NCI-H526 treated with DMSO at 0.1 percent for 48 hours (cell line): ENCODE measurements around the gene ZNF609.

Experiments
- DNase-seq: peaks from one replicate; lab custom pipeline; 2025; lab: John Stamatoyannopoulos, UW

ZNF609 gene

DNA sequence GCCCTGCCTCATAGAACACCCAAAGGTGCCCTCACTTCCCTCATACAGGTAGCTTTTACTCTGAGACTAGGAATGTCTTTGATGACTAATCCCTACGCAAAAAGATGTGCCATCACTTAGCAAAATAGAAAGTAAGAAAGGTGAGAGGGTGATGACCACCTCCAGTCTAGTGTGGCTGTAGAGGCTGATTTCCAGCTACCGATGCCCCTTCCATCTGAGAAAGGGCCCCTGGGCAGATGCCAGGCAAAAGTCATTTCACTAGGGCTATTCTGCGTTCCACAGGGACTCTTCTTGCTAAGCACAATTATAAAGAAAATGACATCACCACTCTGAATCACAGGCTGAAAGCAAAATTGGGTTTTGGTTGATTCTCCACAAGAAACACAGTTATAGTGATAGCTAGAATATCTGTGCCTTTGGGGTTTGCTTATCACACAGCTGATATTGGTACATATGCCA is 237.6 kb downstream of the ZNF609 start:
- no peak for DNase-seq

- no peak for DNase-seq
Measured at GRCh38 chr15:64698823-64699222, 238.4 kb downstream of the ZNF609 start.

DNA sequence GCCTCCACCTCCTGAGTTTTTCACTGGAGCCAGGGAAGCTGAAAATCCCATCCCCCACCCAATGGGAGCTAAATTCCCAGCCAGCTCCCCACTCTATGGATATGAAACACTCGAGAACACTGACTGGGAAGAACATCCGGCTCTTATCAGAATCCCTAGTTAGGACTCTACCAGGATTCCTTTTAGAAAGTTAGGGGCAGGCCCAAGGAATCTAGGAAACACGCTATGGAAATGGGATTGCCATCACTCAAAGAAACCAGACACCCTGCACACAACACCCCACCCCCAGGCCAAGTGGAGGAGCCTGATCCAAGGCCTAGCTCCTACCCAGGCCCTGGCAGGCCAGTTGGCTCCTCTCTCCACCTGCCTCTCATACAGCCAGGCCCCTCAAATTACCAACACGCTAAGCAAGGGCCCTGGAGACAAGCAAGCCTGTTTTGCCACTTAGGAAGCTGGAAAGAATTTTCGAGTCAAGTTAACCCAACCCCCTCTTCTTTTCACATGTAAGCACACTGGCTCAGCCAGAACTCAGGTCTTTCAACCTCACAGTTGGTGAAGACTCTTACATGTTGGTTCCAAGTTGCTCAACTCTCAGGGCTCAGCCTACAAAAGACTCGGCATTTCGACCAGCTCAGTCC is 239.5 kb downstream of the ZNF609 start:
- no peak for DNase-seq

- no peak for DNase-seq
Measured at GRCh38 chr15:64701051-64701450, 240.7 kb downstream of the ZNF609 start.

DNA sequence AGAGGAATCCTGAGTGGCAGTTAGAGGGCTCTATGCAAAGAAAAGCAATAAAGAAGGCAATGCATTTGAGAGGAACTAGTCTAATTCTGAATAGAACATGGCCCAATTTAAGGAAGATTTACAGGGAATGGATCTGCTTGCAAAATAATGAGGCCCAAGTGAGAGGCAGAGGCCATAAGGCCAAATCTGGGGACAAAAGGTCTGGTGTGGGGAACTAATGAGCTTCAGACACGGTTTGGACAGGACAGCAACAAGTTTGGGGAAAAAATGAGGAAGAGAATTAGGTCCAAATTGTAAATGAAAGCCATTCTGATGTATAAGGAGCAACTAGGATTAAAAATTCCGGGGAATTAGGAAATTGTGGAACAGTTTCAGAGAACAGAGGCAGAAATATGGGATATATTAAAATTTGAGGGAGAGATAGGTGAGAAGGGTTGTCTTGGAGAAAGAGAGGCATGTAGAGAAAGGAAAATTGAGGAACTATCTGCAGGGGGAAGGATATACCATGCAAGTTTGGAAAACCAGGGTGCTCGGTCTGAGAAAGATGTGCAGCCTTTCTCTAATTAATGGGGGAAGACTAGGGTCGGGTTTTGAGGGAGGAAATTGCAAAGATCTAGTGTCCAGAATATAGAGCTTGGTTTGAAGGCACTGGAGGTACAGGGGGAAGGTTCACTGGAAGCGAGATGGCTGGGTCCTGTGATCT is 241.3 kb downstream of the ZNF609 start:
- DNase-seq: no peak

DNA sequence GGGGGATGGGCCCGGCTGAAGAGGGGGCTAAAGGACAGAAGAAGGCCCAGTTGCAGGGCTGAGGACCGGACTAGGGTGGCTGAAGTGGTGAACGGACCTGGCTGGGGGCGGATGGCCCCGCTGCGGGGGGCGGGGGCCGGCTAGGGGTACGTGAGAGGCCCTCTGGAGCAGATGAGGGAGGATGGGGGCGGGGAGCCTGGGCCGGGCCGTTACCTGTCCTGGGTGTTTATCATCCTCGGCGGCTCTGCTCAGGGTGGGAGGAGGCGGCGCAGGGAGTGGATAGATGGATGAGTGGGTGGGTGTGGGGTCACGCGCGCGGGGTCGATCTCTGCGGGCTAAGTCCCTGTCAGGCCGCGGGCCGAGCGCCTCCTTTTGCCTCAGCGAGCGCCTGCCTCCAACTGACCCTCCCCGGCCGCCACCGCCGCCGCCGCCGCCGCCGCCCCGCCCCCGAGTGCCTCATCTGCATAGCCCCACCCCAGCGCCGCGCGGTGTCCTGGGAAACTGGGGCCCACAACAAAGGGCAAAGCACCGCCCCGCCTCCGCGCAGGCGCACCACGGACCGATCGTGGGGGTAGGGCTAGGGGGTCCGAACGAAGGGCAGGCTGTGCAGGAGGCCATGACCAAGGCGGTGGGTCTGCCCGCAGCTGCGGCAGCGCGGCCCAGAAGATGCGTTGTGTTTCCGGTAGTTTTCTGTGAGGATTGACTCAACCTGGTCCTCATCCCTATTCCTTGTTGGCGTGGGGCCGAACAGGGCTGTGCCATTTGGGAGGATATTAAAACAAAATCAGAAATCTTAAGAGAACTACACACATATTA is 242.6 kb downstream of the ZNF609 start:
- peak; percentile 79 for DNase-seq

DNA sequence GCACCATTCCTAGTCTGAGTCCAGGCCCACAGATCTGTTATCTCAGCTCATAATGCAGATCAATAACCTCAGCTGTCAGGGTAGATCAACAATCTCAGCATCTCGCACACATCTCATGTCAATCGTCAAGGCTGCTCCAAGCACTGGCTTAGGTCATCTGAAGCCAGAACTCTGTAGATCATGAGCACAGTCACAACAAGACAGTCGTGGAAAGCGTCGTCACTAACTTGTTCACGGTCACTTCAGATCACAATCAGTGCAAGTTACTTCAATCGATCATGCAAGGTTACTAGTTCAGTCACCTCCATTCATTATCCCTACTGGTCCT is 243.2 kb downstream of the ZNF609 start:
- DNase-seq: no peak

- DNase-seq: no peak
Measured at GRCh38 chr15:64705006-64705405, 244.6 kb downstream of the ZNF609 start.

GRCh38 chr15:64706011-64706911 is 245.9 kb downstream of the ZNF609 start:
- no peak for DNase-seq

DNA sequence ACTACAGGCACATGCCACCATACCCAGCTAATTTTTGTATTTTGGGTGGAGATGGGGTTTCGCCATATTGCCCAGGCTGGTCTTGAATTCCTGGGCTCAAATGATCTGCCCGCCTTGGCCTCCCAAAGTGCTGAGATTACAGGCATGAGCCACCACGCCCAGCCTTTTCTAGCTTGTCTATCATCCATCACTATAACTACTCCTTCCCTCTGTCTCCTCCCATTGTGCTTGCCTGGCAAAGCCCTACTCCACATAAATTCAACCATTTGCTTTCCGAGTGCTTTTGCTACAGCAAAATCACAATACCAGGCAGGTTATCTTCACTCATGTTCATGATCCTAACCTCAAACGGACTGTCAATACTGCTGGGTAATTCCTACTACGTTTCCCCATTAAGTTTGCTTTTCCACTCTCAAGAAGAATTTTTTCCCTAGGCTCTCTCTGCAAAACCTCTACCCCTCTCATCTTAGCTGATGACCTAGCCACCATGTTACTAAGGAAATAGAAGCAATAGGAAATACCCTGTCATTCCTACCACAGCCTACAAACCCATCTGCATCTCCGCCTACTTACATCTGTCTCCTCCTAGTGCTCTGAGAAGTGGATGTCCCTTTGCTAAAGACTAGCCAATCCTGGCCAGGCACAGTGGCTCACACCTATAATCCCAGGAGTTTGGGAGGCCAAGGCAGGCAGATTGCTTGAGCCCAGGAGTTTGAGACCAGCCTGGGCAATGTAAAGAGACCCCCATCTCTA is 250.5 kb downstream of the ZNF609 start:
- no peak for DNase-seq

DNA sequence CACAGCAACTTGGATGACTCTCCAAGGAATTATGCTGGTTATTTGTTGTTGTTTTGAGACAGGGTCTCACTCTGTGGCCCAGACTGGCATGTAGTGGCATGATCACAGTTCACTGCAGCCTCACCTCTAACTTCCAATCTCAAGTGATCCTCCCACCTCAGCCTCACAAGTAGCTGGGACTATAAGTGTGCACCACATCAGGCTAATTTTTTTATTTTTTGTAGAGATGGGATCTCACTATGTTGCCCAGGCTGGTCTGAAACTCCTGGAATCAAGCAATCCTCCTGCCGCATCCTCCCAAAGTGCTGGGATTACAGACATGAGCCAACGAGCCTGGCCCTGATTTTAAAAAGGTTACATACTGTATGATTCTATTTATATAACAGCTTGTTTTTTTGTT is 252.0 kb downstream of the ZNF609 start:
- DNase-seq: no peak

DNA sequence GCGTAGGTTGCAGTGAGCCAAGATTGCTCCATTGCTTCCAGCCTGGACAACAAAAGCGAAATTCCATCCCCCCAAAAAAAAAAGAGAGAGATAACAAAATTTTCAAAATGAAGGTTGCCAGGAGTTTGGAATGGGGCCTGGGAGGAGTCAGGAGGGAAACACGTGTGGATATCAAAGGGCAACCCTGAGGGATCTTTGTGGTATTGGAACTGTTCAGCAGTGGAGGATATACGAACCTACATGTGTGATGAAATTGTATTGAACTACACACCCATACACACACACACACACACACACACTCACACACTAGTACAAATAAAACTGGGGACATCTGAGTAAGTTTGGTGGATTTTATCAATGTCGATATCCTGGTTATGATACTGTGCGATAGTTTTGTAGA is 253.2 kb downstream of the ZNF609 start:
- DNase-seq: no peak

DNA sequence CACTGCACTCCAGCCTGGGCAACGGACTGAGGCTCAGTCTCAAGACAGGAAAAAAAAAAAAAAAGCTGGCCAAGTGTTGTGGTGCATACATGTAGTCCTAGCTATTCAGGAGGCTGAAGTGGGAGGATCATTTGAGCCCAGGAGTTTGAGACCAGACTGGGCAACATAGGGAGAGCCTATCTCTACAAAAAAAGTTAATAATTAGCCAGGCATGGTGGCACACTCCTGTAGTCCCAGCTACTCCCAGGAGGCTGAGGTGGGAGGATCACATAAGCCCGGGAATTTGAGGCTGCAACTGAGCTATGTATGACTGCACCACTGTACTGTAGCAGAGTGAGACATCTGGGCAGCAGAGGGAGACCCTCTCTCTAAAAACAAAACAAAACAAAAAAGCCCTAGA is 256.1 kb downstream of the ZNF609 start:
- DNase-seq: no peak

GRCh38 chr15:64717130-64717529 is 256.8 kb downstream of the ZNF609 start:
- DNase-seq: no peak

DNA sequence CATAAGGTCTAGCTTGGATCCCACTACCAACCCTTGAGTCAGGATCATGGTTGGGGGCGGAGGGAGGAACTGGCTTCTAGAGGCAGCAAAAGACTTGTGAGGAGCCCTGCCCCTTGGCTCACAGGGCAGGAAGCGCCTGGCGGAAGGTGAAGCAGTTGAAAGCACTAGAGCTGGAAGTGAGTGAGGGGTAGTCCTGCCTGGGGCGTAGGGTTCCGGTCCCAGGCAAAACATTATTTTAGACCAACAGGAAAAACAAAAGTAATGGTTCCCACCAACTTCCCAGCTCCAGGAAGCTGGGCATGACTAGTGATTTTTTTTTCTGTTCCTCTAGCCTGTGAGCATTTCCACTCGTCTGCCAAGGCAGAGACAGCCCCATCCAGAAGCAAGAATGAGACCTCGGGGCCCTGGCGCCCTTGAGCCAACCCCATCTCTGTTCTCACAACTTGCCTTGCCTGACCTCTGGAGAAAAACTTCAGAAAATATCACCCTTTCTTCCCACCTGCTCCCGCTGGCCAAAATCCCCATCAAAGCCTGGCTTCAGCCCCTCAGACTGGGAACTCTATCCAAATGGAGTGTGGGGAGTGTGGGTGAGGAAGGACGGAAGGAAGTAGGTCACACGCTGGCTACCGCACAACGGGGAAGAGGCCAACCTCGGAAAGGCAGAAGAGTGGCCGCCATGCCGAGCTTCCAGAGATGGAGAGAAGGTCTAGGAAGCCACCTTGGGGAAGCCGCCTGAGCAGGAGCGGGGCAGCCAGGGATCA is 257.5 kb downstream of the ZNF609 start:
- DNase-seq: no peak

GRCh38 chr15:64720188-64720587 is 259.8 kb downstream of the ZNF609 start:
- no peak for DNase-seq

DNA sequence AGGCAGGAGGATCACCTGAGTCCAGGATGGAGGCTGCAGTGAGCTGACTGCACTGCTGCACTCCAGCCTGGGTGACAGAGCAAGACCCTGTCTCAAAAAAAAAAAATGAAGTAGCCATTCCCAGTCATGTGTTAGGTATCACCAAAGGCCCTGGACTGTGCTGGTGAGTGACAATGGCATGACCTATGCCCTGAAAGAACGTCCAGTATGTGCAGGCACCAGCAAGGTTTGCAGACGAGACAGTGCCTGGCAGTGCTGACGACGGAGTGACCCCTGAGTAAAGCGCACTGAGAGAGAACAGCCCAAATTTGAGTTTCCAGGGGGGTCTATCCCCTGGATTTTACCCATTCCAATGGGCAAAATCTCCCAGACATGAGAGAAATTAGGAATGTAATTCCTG is 269.8 kb downstream of the ZNF609 start:
- no peak for DNase-seq

- DNase-seq: peak; percentile 67
Measured at GRCh38 chr15:64731012-64731804, 270.8 kb downstream of the ZNF609 start.

DNA sequence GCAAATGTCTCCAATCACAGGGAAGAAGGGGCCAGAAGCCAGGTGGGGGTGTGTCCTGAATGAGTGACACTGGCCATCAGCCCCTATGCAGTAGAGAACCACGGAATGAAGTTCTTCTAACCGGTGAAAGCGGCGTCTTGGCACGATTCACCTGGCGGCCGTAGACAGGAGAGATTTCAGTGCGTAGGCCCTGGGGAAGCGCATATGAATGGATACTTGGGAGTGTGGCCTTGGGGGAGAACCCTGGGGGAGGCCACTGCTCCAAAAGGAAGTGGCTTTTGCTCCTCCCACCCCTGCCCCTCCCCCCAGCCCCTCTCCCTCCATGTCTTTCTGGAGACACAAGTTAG is 271.4 kb downstream of the ZNF609 start:
- no peak for DNase-seq
